HepG2 (cell line): ENCODE measurements around the gene GUCY2D. TPM values are rescaled to one million over a fixed set of nuclear protein-coding genes. Genes with fewer than 3 reads are reported as not detected.

Experiments used
- ATAC-seq: fragments of 200-7000 bp; cut with Tn5 transposase; 3 replicates; pipeline ENCODE4 v1.9.1; 2020; ENCODE audit warnings: mild to moderate bottlenecking, moderate library complexity
- BruUV-seq: library from RNA; stranded (reverse); fragments of 400-500 nt; replicated peaks from 2 replicates; lab custom pipeline; 2021; lab: Mats Ljungman, UMichigan
- CTCF ChIA-PET: fragments of 300-600 bp; formaldehyde crosslinking; extraction: SDS; loops from one replicate; lab custom pipeline; 2021; ENCODE audit warnings: low total read pairs, inconsistent platforms, low intra/inter-chr PET ratio; lab: Yijun Ruan, JAX
- POLR2A ChIA-PET: fragments of 350-600 bp; sonication (Branson Sonifier 250); formaldehyde crosslinking; loops from one replicate; lab custom pipeline; 2020; ENCODE audit warnings: antibody characterized with exemption, inconsistent platforms; lab: Yijun Ruan, JAX
- DNase-seq: peaks from one replicate; pipeline ENCODE4 v3.0.0-alpha.2; 2015; ENCODE audit warnings: low spot score
- FAIRE-seq: peaks from 3 replicates; lab custom pipeline; 2011; peaks lifted over from hg19 to GRCh38; lab: Jason Lieb, UNC
- H2AFZ ChIP-seq: one replicate; pipeline ENCODE4 v1.6.1; 2011; ENCODE audit warnings: low read length, inconsistent platforms
- H3K27ac ChIP-seq: fragments of 300-600 bp; 3 replicates; pipeline ENCODE4 v1.8.0; 2011; ENCODE audit warnings: mixed run types, mild to moderate bottlenecking, mixed read lengths, low read length, inconsistent platforms; ENCODE audit not compliant: insufficient read depth; ENCODE audit errors: extremely low read length
- H3K27me3 ChIP-seq, 2 experiments: fragments of 200-600 bp in 1 of 2; 2 replicates in 1 of 2; 3 replicates in 1 of 2; pipeline versions ENCODE4 v1.6.0 to v1.8.0; 2011; ENCODE audit warnings: low read length in 2 of 2, mild to moderate bottlenecking in 2 of 2, moderate library complexity in 2 of 2, inconsistent platforms in 1 of 2; ENCODE audit not compliant: insufficient read depth in 2 of 2, control insufficient read depth in 1 of 2
- H3K36me3 ChIP-seq, 2 experiments: fragments of 200-600 bp in 1 of 2; replicated peaks in 1 of 2; 2 replicates in 1 of 2; 3 replicates in 1 of 2; pipeline versions ENCODE4 v1.5.1 to v1.8.0; 2011; ENCODE audit warnings: low read length in 2 of 2, inconsistent platforms in 1 of 2; ENCODE audit not compliant: insufficient read depth in 2 of 2, control insufficient read depth in 1 of 2
- H3K4me1 ChIP-seq: 2 replicates; pipeline ENCODE4 v1.5.1; 2012; ENCODE audit warnings: low read length, inconsistent platforms; ENCODE audit not compliant: insufficient read depth
- H3K4me2 ChIP-seq: 2 replicates; pipeline ENCODE4 v1.6.0; 2011; ENCODE audit warnings: low read depth, low read length, inconsistent platforms
- H3K4me3 ChIP-seq, 3 experiments: fragments of 200-600 bp in 1 of 3; sonication (generic), shearing (Covaris generic) in 1 of 3; replicated peaks in 1 of 3; 2 replicates each; pipeline ENCODE4 v1.5.1; 2011 to 2016; ENCODE audit warnings: low read length in 3 of 3, inconsistent platforms in 2 of 3, low read depth in 2 of 3, mild to moderate bottlenecking in 2 of 3, control low read depth in 1 of 3, mixed read lengths in 1 of 3; ENCODE audit not compliant: insufficient read depth in 1 of 3
- H3K79me2 ChIP-seq: one replicate; pipeline ENCODE4 v1.6.1; 2011; ENCODE audit warnings: low read length, inconsistent platforms; ENCODE audit not compliant: insufficient read depth
- H3K9ac ChIP-seq: 2 replicates; pipeline ENCODE4 v1.6.0; 2011; ENCODE audit warnings: mild to moderate bottlenecking, low read depth, low read length, inconsistent platforms; ENCODE audit not compliant: insufficient read depth
- H3K9me3 ChIP-seq: 2 replicates; pipeline ENCODE4 v1.5.1; 2012; ENCODE audit warnings: mild to moderate bottlenecking, low read length
- H4K20me1 ChIP-seq: 2 replicates; pipeline ENCODE4 v1.6.0; 2011; ENCODE audit warnings: inconsistent platforms, mild to moderate bottlenecking, low read length, moderate library complexity; ENCODE audit not compliant: insufficient read depth
- ARID4A ChIP-seq: sonication (generic); formaldehyde crosslinking; IDR thresholded peaks from 2 replicates; pipeline ENCODE4 v1.5.0; 2020; ENCODE audit warnings: mild to moderate bottlenecking, missing genetic modification reagents, borderline replicate concordance
- FOXC1 ChIP-seq: sonication (generic); formaldehyde crosslinking; IDR thresholded peaks from 2 replicates; pipeline ENCODE4 v1.8.0; 2022; ENCODE audit warnings: mild to moderate bottlenecking, missing genetic modification reagents, borderline replicate concordance
- HHEX ChIP-seq: IDR thresholded peaks from 2 replicates; pipeline ENCODE4 v1.6.1; 2016; ENCODE audit warnings: control low read depth
- MEIS2 ChIP-seq: sonication (generic); formaldehyde crosslinking; IDR thresholded peaks from 2 replicates; pipeline ENCODE4 v1.9.0; 2021; ENCODE audit warnings: mild to moderate bottlenecking, missing genetic modification reagents
- MNT ChIP-seq: fragments of 450-650 bp; IDR thresholded peaks from 2 replicates; pipeline ENCODE4 v1.6.1; 2016
- NR2F2 ChIP-seq: IDR thresholded peaks from 2 replicates; pipeline ENCODE4 v1.6.1; 2012; ENCODE audit warnings: low read depth, inconsistent platforms, borderline replicate concordance
- SALL1 ChIP-seq: sonication (generic); formaldehyde crosslinking; IDR thresholded peaks from 2 replicates; pipeline ENCODE4 v1.8.0; 2022; ENCODE audit warnings: mild to moderate bottlenecking, missing genetic modification reagents
- THAP9 ChIP-seq: sonication (generic); formaldehyde crosslinking; IDR thresholded peaks from 2 replicates; pipeline ENCODE4; 2020; ENCODE audit warnings: missing genetic modification reagents, mild to moderate bottlenecking, borderline replicate concordance
- ZNF382 ChIP-seq: sonication (generic); formaldehyde crosslinking; IDR thresholded peaks from 2 replicates; pipeline ENCODE4 v1.5.0; 2020; ENCODE audit warnings: missing genetic modification reagents, mild to moderate bottlenecking, borderline replicate concordance
- ZNF773 ChIP-seq: sonication (generic); formaldehyde crosslinking; IDR thresholded peaks from 2 replicates; pipeline ENCODE4 v1.4.0; 2020; ENCODE audit warnings: missing genetic modification reagents, borderline replicate concordance
- WGBS: methylation state at CpG from one replicate; pipeline ENCODE4 v1.1.6; 2017; ENCODE audit warnings: low lambda C conversion rate; 5-methylcytosine and 5-hydroxymethylcytosine counted together
- in situ Hi-C: cut with HindIII; loops from 2 replicates; pipeline ENCODE4 v1.10.0; 2017; ENCODE audit warnings: low pct_unique_long_range_greater_than_20kb; ENCODE audit not compliant: extremely low pct_ligation_motif_present
- intact Hi-C: fragments of 100-400 bp; cut with micrococcal nuclease; formaldehyde crosslinking; loops from one replicate; pipeline ENCODE4 v1.10.0; 2022; ENCODE audit not compliant: unreplicated experiment
- polyA plus RNA-seq, 8 experiments: library from polyadenylated mRNA; depleted of rRNA in 3 of 8; stranded (reverse) in 7 of 8; unstranded in 1 of 8; fragments of >200 nt; fragmentation: Illumina TruSeq in 4 of 8; extraction: Trizol in 4 of 8; gene quantifications; 2 replicates each; pipeline versions ENCODE4 v1.2.1 to v1.2.3, GENCODE V29; 2011 to 2016; ENCODE audit warnings: low read depth in 4 of 8, missing spikeins in 1 of 8, mixed read lengths in 1 of 8; ENCODE audit not compliant: insufficient read depth in 1 of 8
- total RNA-seq, 5 experiments: library from RNA; depleted of rRNA; stranded (reverse); fragments of >200 nt; fragmentation: Illumina TruSeq; extraction: Trizol; gene quantifications; 2 replicates each; pipeline ENCODE4 v1.2.3, GENCODE V29; 2016; ENCODE audit warnings: low read depth in 1 of 5

Gene GUCY2D
- total and polyA plus RNA-seq, 2 of the 13 experiments (the other 11 are each of a cell fraction or from before 2014, with no cell fraction given): not detected

- Histone ChIP-seq H3K9me3 (no peaks in the 10 kb centered on the region), H3K79me2 (no peaks in the 10 kb centered on the region), H3K27me3 (peaks cover 1 to 27% of the 10 kb centered on the region in 2 experiments; a peak in 2 of 5 replicates), H2AFZ (no peak overlapping the region), H3K27ac (no peak overlapping the region), H3K4me1 (peaks cover 19% of the 10 kb centered on the region), H3K4me3 (no peak overlapping the region), H3K4me2 (no peak overlapping the region), H3K9ac (no peak overlapping the region), H3K36me3 (no peaks in the 10 kb centered on the region), H4K20me1 (no peaks in the 10 kb centered on the region)
- CTCF ChIA-PET: no interaction called here
- in situ Hi-C loops: no loop called here
- WGBS: 13% methylated on average over 3 of the region's 5 CpGs
- POLR2A ChIA-PET: no interaction called here
- intact Hi-C loops: no loop called here
- DNase-seq (no peak), FAIRE-seq (no peak), ATAC-seq (no peak)
- TF ChIP-seq HHEX (CRISPR knock-in tag) (no peak), ZNF773 (no peak), THAP9 (no peak), FOXC1 (CRISPR knock-in tag) (no peak)
- no TSS peak for BruUV-seq
Measured at GRCh38 chr17:8029121-8029520, 26.7 kb downstream of the GUCY2D start.

- H3K4me3 ChIP-seq: no peak overlapping the region
- no peaks in the 10 kb centered on the region for H3K9me3 ChIP-seq
- peaks cover 1 to 18% of the 10 kb centered on the region in 2 experiments; a peak in 2 of 5 replicates for H3K27me3 ChIP-seq
- no peaks in the 10 kb centered on the region for H3K36me3 ChIP-seq
- intact Hi-C loops: no loop called here
- peak overlapping the region; percentile 11; the same call in 1 of the 2 replicates for H3K4me2 ChIP-seq
- no peak overlapping the region for H3K9ac ChIP-seq
- WGBS: 0% methylated on average over 4 of the region's 6 CpGs
- no peaks in the 10 kb centered on the region for H3K79me2 ChIP-seq
- FAIRE-seq (no peak), DNase-seq (peak; percentile 22), ATAC-seq (peak; percentile 82)
- H3K27ac ChIP-seq: no peak overlapping the region
- POLR2A ChIA-PET: interaction anchor here (1.9 kb wide), 1 partner anchor 25 kb away, joined by 6 read pairs; no protein-coding TSS in a partner anchor
- no peaks in the 10 kb centered on the region for H4K20me1 ChIP-seq
- no peak overlapping the region for H2AFZ ChIP-seq
- peaks cover 19% of the 10 kb centered on the region for H3K4me1 ChIP-seq
- in situ Hi-C loops: no loop called here
- no TSS peak for BruUV-seq
- CTCF ChIA-PET: no interaction called here
- TF ChIP-seq NR2F2 (0 out of 2 replicates have a peak, but pooled peaks have one; percentile 11), MEIS2 (CRISPR knock-in tag) (peak; percentile 83), ZNF382 (CRISPR knock-in tag) (no peak), SALL1 (CRISPR knock-in tag) (peak; percentile 33), ARID4A (CRISPR knock-in tag) (0 out of 2 replicates have a peak, but pooled peaks have one; percentile 28), MNT (peak; percentile 78)
Measured at GRCh38 chr17:8031261-8031661, 28.8 kb downstream of the GUCY2D start.
